ENCODE results near the gene HSD17B12. TPM values are rescaled to one million over a fixed set of nuclear protein-coding genes. Genes with fewer than 3 reads are reported as not detected.
"Not testable (repeated sequence)": the region's sequence is repeated elsewhere in the genome, so short reads cannot be mapped to it uniquely, and the experiment has no call there.

Gene HSD17B12
- total RNA-seq, 1 donor from 2014 or later = 83.6 TPM

DNA sequence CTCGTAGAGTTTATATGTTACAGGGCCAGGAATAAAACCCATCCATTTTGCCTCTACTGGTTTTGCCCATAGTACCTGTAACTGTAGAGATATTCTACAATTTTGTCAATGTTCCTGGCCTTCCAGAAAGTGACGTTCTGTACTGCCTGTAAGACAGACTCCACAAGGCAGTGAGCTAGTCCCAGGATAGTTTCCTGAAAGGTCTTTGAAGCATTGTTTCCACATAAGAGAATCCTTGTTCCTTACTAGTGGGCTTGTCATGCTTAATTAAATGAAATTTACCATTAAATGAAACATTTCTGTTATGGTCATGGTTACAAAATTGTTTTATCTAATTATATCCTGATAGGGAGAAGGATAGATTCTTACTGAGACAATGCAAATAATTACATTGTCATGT lies 80.4 kb downstream of the HSD17B12 start:
- no peaks in the 10 kb centered on the region for H3K27me3 ChIP-seq (ENCODE audit: low read depth)
- H3K4me3 ChIP-seq = no peak overlapping the region
- peaks cover 15% of the 10 kb centered on the region for H3K36me3 ChIP-seq
- no peak for DNase-seq
- no peaks in the 10 kb centered on the region for H3K4me1 ChIP-seq
- intact Hi-C loops (cut with micrococcal nuclease) = no loop called here
- H3K27ac ChIP-seq (replicated peaks) = no peak overlapping the region
- TF ChIP-seq, protein P1, sequence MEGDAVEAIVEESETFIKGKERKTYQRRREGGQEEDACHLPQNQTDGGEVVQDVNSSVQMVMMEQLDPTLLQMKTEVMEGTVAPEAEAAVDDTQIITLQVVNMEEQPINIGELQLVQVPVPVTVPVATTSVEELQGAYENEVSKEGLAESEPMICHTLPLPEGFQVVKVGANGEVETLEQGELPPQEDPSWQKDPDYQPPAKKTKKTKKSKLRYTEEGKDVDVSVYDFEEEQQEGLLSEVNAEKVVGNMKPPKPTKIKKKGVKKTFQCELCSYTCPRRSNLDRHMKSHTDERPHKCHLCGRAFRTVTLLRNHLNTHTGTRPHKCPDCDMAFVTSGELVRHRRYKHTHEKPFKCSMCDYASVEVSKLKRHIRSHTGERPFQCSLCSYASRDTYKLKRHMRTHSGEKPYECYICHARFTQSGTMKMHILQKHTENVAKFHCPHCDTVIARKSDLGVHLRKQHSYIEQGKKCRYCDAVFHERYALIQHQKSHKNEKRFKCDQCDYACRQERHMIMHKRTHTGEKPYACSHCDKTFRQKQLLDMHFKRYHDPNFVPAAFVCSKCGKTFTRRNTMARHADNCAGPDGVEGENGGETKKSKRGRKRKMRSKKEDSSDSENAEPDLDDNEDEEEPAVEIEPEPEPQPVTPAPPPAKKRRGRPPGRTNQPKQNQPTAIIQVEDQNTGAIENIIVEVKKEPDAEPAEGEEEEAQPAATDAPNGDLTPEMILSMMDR (IDR thresholded peaks at IDR 0.05; ENCODE audit: borderline replicate concordance) = no peak
- H3K9me3 ChIP-seq (replicated peaks) = peaks cover 19% of the 10 kb centered on the region

- no peaks in the 10 kb centered on the region for H3K27me3 ChIP-seq (ENCODE audit: low read depth)
- TF ChIP-seq, protein P1 (IDR thresholded peaks at IDR 0.05; ENCODE audit: borderline replicate concordance) = no peak
- H3K4me1 ChIP-seq = peaks cover 9% of the 10 kb centered on the region
- no peak overlapping the region for H3K27ac ChIP-seq (replicated peaks)
- DNase-seq = no peak
- intact Hi-C loops (cut with micrococcal nuclease) = no loop called here
- H3K9me3 ChIP-seq (replicated peaks) = peaks cover 20% of the 10 kb centered on the region
- H3K36me3 ChIP-seq = peaks cover 15% of the 10 kb centered on the region
- H3K4me3 ChIP-seq = no peak overlapping the region
Observed at GRCh38 chr11:43765194-43765593, 84.7 kb downstream of the HSD17B12 start.

DNA sequence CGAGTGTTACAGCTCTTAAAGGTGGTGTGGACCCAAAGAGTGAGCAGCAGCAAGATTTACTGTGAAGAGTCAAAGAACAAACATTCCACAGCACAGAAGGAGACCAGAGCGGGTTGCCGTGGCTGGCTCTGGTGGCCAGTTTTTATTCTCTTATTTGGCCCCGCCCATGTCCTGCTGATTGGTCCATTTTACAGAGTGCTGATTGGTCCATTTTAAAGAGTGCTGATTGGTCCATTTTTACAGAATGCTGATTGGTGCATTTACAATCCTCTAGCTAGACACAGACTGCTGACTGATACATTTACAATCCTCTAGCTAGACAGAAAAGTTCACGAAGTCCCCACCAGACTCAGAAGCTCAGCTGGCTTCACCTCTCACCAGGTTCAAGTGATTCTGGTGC lies 88.1 kb downstream of the HSD17B12 start:
- intact Hi-C loops (cut with micrococcal nuclease); H3K27ac ChIP-seq (replicated peaks); DNase-seq; H3K27me3 ChIP-seq (ENCODE audit: low read depth); H3K4me3 ChIP-seq: not testable (repeated sequence)
- Histone ChIP-seq H3K4me1 (peaks cover 12% of the 10 kb centered on the region), H3K36me3 (peaks cover 15% of the 10 kb centered on the region), H3K9me3 (replicated peaks) (peaks cover 20% of the 10 kb centered on the region)

- TF ChIP-seq, protein P1 (IDR thresholded peaks at IDR 0.05; ENCODE audit: borderline replicate concordance) = no peak
- intact Hi-C loops (cut with micrococcal nuclease) = no loop called here
Observed at GRCh38 chr11:43770173-43770572, 89.6 kb downstream of the HSD17B12 start.

DNA sequence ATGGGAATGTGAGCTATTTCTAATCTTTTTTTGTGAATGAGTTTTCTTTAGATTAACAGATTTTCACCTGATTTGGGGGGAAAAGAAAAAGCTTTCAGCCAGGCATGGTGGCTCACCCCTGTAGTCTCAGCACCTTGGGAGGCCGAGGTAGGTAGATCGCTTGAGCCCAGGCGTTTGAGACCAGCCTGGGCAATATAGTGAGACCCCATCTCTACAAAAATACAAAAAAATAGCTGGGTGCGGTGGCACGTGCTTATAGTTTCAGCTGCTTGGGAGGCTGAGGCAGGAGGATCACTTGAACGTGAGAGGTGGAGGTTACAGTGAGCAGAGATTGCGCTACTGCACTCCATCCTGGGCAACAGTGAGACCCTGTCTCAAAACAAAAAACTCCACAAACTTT lies 92.2 kb downstream of the HSD17B12 start:
- TF ChIP-seq, protein P1 (IDR thresholded peaks at IDR 0.05; ENCODE audit: borderline replicate concordance) = no peak
- DNase-seq = no peak
- H3K36me3 ChIP-seq = no peaks in the 10 kb centered on the region
- H3K27ac ChIP-seq (replicated peaks) = no peak overlapping the region
- intact Hi-C loops (cut with micrococcal nuclease) = no loop called here
- H3K4me3 ChIP-seq = no peak overlapping the region
- no peaks in the 10 kb centered on the region for H3K9me3 ChIP-seq (replicated peaks)
- no peaks in the 10 kb centered on the region for H3K27me3 ChIP-seq (ENCODE audit: low read depth)
- peaks cover 12% of the 10 kb centered on the region for H3K4me1 ChIP-seq

More at GRCh38 chr11:43770173-43770572, 89.6 kb downstream of the HSD17B12 start:
- Histone ChIP-seq H3K27ac (replicated peaks) (no peak overlapping the region), H3K27me3 (ENCODE audit: low read depth) (no peaks in the 10 kb centered on the region), H3K36me3 (peaks cover 9% of the 10 kb centered on the region), H3K4me3 (no peak overlapping the region), H3K4me1 (peaks cover 12% of the 10 kb centered on the region), H3K9me3 (replicated peaks) (peaks cover 8% of the 10 kb centered on the region)
- no peak for DNase-seq

- no peak overlapping the region for H3K27ac ChIP-seq (replicated peaks)
- H3K36me3 ChIP-seq = no peaks in the 10 kb centered on the region
- no peaks in the 10 kb centered on the region for H3K27me3 ChIP-seq (ENCODE audit: low read depth)
- H3K9me3 ChIP-seq (replicated peaks) = no peaks in the 10 kb centered on the region
- no peak for DNase-seq
- no peak overlapping the region for H3K4me3 ChIP-seq
- intact Hi-C loops (cut with micrococcal nuclease) = no loop called here
- TF ChIP-seq, protein P1 (IDR thresholded peaks at IDR 0.05; ENCODE audit: borderline replicate concordance) = no peak
- H3K4me1 ChIP-seq = peaks cover 6% of the 10 kb centered on the region
Observed at GRCh38 chr11:43774786-43775185, 94.2 kb downstream of the HSD17B12 start.

Measured in left ventricle myocardium inferior (tissue), 1 donor.